Activated T-cell treated with anti-CD3 and anti-CD28 coated beads, Interleukin-2, amount 50 U/mL, for 24 hours (primary cell): ENCODE measurements around the gene ADGRF1.
"Not testable (repeated sequence)": the region's sequence is repeated elsewhere in the genome, so short reads cannot be mapped to it uniquely, and the experiment has no call there.

Experiments used
- DNase-seq: peaks from one replicate; pipeline ENCODE4 v3.0.0-alpha.2; 2020
- H3K27ac Mint-ChIP-seq: 2 replicates; pipeline ENCODE4 v1.8.0; 2020; ENCODE audit warnings: mild to moderate bottlenecking, mixed read lengths
- H3K27me3 Mint-ChIP-seq: 2 replicates; pipeline ENCODE4 v1.8.0; 2020; ENCODE audit warnings: mixed read lengths
- H3K36me3 Mint-ChIP-seq: 2 replicates; pipeline ENCODE4 v1.8.0; 2020; ENCODE audit warnings: low read depth, mixed read lengths
- H3K4me1 Mint-ChIP-seq: 2 replicates; pipeline ENCODE4 v1.8.0; 2020; ENCODE audit warnings: low read depth, mixed read lengths
- H3K4me3 Mint-ChIP-seq: 2 replicates; pipeline ENCODE4 v1.8.0; 2020; ENCODE audit warnings: mild to moderate bottlenecking, moderate library complexity, mixed read lengths
- H3K9me3 Mint-ChIP-seq: 2 replicates; pipeline ENCODE4 v1.8.0; 2020; ENCODE audit warnings: mixed read lengths

The ADGRF1 gene

GRCh38 chr6:47042275-47042791 lies at the start of gene ADGRF1:
TSS of gene ADGRF1 (minus strand) at chr6:47042332. CDS start at chr6:47029061, 13,271 bp downstream.
- Mint-ChIP-seq H3K27me3 (peaks cover 18% of the 10 kb centered on the region), H3K9me3 (no peaks in the 10 kb centered on the region), H3K4me3 (no peak within 1 kb of the TSS), H3K36me3 (no peaks in the 10 kb centered on the region), H3K4me1 (no peaks in the 10 kb centered on the region), H3K27ac (no peak within 1 kb of the TSS)
- DNase-seq: no peak

GRCh38 chr6:47090881-47091280 lies 48.7 kb upstream of the ADGRF1 start:
- no peaks in the 10 kb centered on the region for H3K4me1 Mint-ChIP-seq
- no peaks in the 10 kb centered on the region for H3K36me3 Mint-ChIP-seq
- no peak for DNase-seq
- H3K4me3 Mint-ChIP-seq: no peak overlapping the region
- H3K27me3 Mint-ChIP-seq: peaks cover 2% of the 10 kb centered on the region
- no peaks in the 10 kb centered on the region for H3K9me3 Mint-ChIP-seq
- H3K27ac Mint-ChIP-seq: no peak overlapping the region

- DNase-seq, H3K4me1 Mint-ChIP-seq, H3K27ac Mint-ChIP-seq, H3K36me3 Mint-ChIP-seq, H3K9me3 Mint-ChIP-seq, H3K27me3 Mint-ChIP-seq, H3K4me3 Mint-ChIP-seq: not testable (repeated sequence)
These were observed 47.3 kb upstream of the ADGRF1 start for GRCh38 chr6:47089473-47089872.

DNA sequence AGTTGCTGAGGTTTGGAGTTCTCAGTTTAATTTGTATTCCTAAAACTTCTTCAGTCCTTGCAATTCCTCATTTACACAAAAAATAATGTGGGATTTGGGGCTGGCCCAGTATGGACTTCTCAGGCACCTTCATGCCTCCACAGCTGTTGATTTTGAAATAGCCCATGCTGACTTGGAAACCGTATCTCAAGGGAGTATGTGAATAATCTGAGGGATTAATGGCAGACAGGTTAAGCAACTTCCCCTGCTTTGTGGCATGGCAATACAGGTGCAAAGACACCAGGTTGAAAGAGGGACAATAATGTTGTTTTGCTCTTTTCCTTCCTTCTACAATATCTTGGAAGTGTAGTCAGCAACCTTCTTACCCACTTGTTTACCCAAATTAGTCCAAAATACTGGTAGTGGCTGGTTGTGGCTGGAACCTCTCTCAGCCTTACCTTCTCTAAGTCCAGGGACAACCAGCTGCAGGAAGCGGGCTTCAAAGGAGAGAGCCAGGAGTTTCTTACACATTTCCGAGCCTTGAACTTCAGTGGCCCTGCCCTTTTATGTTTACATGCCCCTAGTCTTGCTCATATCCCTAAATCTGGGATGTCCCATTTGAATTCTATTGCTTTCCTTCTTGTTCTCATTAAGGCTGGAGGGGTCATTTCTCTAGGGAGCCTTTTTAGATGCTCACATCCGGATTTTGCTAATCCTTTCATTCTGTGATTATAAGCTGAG lies 44.1 kb upstream of the ADGRF1 start:
- Mint-ChIP-seq H3K4me3 (no peak overlapping the region), H3K27me3 (peaks cover 9% of the 10 kb centered on the region), H3K9me3 (no peaks in the 10 kb centered on the region), H3K36me3 (no peaks in the 10 kb centered on the region), H3K4me1 (no peaks in the 10 kb centered on the region), H3K27ac (no peak overlapping the region)
- no peak for DNase-seq

- H3K9me3 Mint-ChIP-seq: no peaks in the 10 kb centered on the region
- H3K4me1 Mint-ChIP-seq: no peaks in the 10 kb centered on the region
- no peak overlapping the region for H3K4me3 Mint-ChIP-seq
- peaks cover 9% of the 10 kb centered on the region for H3K27me3 Mint-ChIP-seq
- DNase-seq: no peak
- H3K36me3 Mint-ChIP-seq: no peaks in the 10 kb centered on the region
- H3K27ac Mint-ChIP-seq: no peak overlapping the region
These were observed 42.5 kb upstream of the ADGRF1 start for GRCh38 chr6:47084610-47085009.

DNA sequence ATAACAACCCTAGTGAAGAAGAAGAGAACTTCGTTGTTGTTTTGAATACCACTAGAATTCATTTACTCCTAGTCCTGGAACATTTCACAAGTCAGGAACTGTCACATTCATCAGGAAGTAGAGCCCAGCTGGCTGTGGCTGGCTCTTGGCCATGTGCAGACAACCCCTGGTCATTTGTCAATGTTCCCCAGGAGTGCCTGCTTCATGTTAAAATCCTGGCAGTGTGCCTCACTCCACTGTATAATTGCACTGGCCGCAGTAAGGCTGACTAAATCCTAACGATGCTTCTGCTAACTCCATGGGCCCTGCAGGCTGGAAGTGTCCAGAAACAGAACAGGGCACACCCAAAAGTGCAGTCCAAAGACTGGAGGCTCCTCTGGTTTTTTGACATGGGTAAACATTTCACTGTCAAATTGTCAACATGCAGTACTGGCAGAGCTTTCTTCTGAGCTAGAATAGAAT lies 41.5 kb upstream of the ADGRF1 start:
- no peaks in the 10 kb centered on the region for H3K36me3 Mint-ChIP-seq

DNA sequence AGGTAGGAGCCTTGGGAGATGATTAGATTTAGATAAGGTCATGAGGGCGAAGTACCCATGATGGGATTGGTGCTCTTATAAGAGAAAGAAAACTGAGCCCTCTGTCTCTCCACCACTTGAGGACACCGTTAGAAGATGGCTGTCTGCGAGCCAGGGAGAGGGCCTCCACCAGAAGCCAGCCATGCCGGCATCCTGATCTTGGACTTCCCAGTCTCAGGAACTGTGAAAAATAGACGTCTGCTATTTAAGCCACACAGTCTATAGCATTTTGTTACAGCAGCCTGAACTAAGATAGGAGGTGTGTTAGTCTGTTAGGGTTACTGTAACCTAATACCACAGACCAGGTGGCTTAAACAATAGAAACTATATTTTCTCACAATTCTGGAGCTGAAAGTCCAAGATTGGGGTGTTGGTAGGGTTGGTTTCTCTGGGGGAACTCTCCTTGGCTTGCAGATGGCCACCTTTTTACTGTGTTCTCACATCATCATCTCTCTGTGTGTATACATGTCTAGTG lies 38.0 kb upstream of the ADGRF1 start:
- Mint-ChIP-seq H3K4me1 (no peaks in the 10 kb centered on the region), H3K9me3 (no peaks in the 10 kb centered on the region), H3K36me3 (no peaks in the 10 kb centered on the region), H3K27ac (no peak overlapping the region), H3K27me3 (peaks cover 25% of the 10 kb centered on the region), H3K4me3 (no peak overlapping the region)
- DNase-seq: no peak

More for the DNA sequence above, 41.5 kb upstream of the ADGRF1 start:
- H3K9me3 Mint-ChIP-seq: no peaks in the 10 kb centered on the region
- H3K27me3 Mint-ChIP-seq: peaks cover 9% of the 10 kb centered on the region
- H3K4me1 Mint-ChIP-seq: no peaks in the 10 kb centered on the region
- no peak overlapping the region for H3K4me3 Mint-ChIP-seq
- no peak overlapping the region for H3K27ac Mint-ChIP-seq
- DNase-seq: no peak

DNA sequence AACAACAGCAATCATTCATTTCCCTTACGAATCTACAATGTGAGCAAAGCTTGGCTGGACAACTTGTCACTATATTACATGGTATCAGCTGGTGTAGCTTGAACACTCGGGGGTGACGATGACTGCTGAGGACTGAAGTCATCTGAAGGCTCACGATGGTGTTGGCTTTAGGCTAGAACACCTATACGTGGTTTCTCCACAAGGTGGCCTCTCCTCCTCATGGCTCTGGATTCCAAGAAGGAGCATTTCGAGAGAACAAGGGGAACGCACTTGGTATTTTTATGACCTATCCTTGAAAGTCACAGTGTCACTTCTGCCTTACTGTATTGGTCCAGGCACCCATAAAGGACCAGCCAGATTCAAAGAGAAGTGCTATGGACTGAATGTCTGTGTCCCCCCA lies 37.5 kb upstream of the ADGRF1 start:
- Mint-ChIP-seq H3K27me3 (peaks cover 22% of the 10 kb centered on the region), H3K36me3 (no peaks in the 10 kb centered on the region), H3K4me1 (no peaks in the 10 kb centered on the region), H3K4me3 (no peak overlapping the region), H3K27ac (no peak overlapping the region), H3K9me3 (no peaks in the 10 kb centered on the region)
- DNase-seq: no peak

GRCh38 chr6:47078991-47079390 lies 36.9 kb upstream of the ADGRF1 start:
- H3K4me3 Mint-ChIP-seq: no peak overlapping the region
- no peak for DNase-seq
- H3K36me3 Mint-ChIP-seq: no peaks in the 10 kb centered on the region
- no peaks in the 10 kb centered on the region for H3K9me3 Mint-ChIP-seq
- H3K27ac Mint-ChIP-seq: no peak overlapping the region
- H3K4me1 Mint-ChIP-seq: no peaks in the 10 kb centered on the region
- H3K27me3 Mint-ChIP-seq: peaks cover 21% of the 10 kb centered on the region

- DNase-seq: no peak
- H3K27ac Mint-ChIP-seq: no peak overlapping the region
- H3K27me3 Mint-ChIP-seq: peaks cover 19% of the 10 kb centered on the region
- H3K36me3 Mint-ChIP-seq: no peaks in the 10 kb centered on the region
- no peak overlapping the region for H3K4me3 Mint-ChIP-seq
- no peaks in the 10 kb centered on the region for H3K9me3 Mint-ChIP-seq
- no peaks in the 10 kb centered on the region for H3K4me1 Mint-ChIP-seq
These were observed 34.6 kb upstream of the ADGRF1 start for GRCh38 chr6:47076422-47077344.

GRCh38 chr6:47075741-47076421 lies 33.7 kb upstream of the ADGRF1 start:
- Mint-ChIP-seq H3K36me3 (no peaks in the 10 kb centered on the region), H3K4me1 (no peaks in the 10 kb centered on the region), H3K27me3 (peaks cover 20% of the 10 kb centered on the region), H3K9me3 (no peaks in the 10 kb centered on the region), H3K4me3 (no peak overlapping the region), H3K27ac (no peak overlapping the region)
- no peak for DNase-seq

GRCh38 chr6:47075168-47075567 lies 33.0 kb upstream of the ADGRF1 start:
- no peak for DNase-seq
- H3K27ac Mint-ChIP-seq: no peak overlapping the region

DNA sequence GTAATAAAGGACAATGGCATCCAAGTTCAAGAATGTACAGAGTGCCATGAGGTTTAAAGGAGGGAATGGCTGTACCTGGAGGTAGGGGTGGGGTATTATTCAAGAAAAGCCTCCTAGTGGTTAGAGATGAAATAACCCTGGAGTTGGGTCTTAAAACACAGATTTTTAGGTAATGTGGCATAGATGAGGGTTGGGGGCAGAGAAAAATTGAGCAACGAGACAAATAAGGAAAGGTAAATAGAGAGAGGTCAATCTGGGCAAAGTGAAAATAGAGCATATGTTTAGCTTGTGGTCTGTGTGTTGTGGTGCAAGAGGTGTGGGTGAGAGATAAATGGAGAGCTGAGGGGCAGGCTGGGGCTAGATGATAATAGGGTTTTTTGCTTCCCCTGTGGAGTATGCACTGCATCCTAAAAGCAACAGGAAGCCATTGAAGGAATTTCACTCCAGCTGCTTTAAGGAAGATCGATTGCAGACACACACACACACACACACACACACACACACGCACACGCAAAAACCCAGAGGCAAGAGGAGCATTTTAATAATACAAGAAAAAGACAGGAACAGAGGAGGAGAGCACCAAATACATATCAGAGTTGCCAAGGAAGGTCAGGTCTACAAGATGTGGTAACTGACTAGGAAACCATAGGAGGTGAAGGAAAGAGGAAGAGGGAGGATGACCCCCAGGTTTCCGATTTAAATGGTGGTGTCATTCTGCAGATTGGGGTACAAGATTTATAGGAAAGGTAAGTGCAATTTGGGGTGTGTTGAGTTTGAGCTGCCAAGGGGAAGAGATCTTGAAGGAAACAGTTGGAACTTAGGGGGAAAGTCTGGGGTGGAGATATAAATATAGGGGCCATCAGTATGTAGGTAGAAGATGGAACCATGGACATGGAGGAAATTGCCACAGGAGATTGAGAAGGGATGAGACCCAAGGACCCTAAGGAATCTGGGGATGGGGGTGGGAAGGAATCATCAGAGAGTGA lies 31.3 kb upstream of the ADGRF1 start:
- H3K9me3 Mint-ChIP-seq: no peaks in the 10 kb centered on the region
- no peaks in the 10 kb centered on the region for H3K4me1 Mint-ChIP-seq
- H3K27me3 Mint-ChIP-seq: peaks cover 23% of the 10 kb centered on the region
- no peak for DNase-seq
- H3K36me3 Mint-ChIP-seq: no peaks in the 10 kb centered on the region
- no peak overlapping the region for H3K27ac Mint-ChIP-seq
- H3K4me3 Mint-ChIP-seq: no peak overlapping the region

More at GRCh38 chr6:47075168-47075567, 33.0 kb upstream of the ADGRF1 start:
- no peaks in the 10 kb centered on the region for H3K9me3 Mint-ChIP-seq
- H3K4me1 Mint-ChIP-seq: no peaks in the 10 kb centered on the region
- H3K36me3 Mint-ChIP-seq: no peaks in the 10 kb centered on the region
- peaks cover 23% of the 10 kb centered on the region for H3K27me3 Mint-ChIP-seq
- no peak overlapping the region for H3K4me3 Mint-ChIP-seq
